HepG2 (cell line): ENCODE measurements around the gene SGK1. TPM values are rescaled to one million over a fixed set of nuclear protein-coding genes. Genes with fewer than 3 reads are reported as not detected.

Experiments
- ATAC-seq: fragments of 200-7000 bp; cut with Tn5 transposase; 3 replicates; pipeline ENCODE4 v1.9.1; 2020; ENCODE audit warnings: mild to moderate bottlenecking, moderate library complexity
- BruUV-seq: library from RNA; stranded (reverse); fragments of 400-500 nt; replicated peaks from 2 replicates; lab custom pipeline; 2021; lab: Mats Ljungman, UMichigan
- CTCF ChIA-PET: fragments of 300-600 bp; formaldehyde crosslinking; extraction: SDS; loops from one replicate; lab custom pipeline; 2021; ENCODE audit warnings: low total read pairs, inconsistent platforms, low intra/inter-chr PET ratio; lab: Yijun Ruan, JAX
- POLR2A ChIA-PET: fragments of 350-600 bp; sonication (Branson Sonifier 250); formaldehyde crosslinking; loops from one replicate; lab custom pipeline; 2020; ENCODE audit warnings: antibody characterized with exemption, inconsistent platforms; lab: Yijun Ruan, JAX
- DNase-seq: peaks from one replicate; pipeline ENCODE4 v3.0.0-alpha.2; 2015; ENCODE audit warnings: low spot score
- FAIRE-seq: peaks from 3 replicates; lab custom pipeline; 2011; peaks lifted over from hg19 to GRCh38; lab: Jason Lieb, UNC
- H2AFZ ChIP-seq: one replicate; pipeline ENCODE4 v1.6.1; 2011; ENCODE audit warnings: low read length, inconsistent platforms
- H3K27ac ChIP-seq: fragments of 300-600 bp; 3 replicates; pipeline ENCODE4 v1.8.0; 2011; ENCODE audit warnings: mixed run types, mild to moderate bottlenecking, mixed read lengths, low read length, inconsistent platforms; ENCODE audit not compliant: insufficient read depth; ENCODE audit errors: extremely low read length
- H3K27me3 ChIP-seq, 2 experiments: fragments of 200-600 bp in 1 of 2; 2 replicates in 1 of 2; 3 replicates in 1 of 2; pipeline versions ENCODE4 v1.6.0 to v1.8.0; 2011; ENCODE audit warnings: low read length in 2 of 2, mild to moderate bottlenecking in 2 of 2, moderate library complexity in 2 of 2, inconsistent platforms in 1 of 2; ENCODE audit not compliant: insufficient read depth in 2 of 2, control insufficient read depth in 1 of 2
- H3K36me3 ChIP-seq, 2 experiments: fragments of 200-600 bp in 1 of 2; replicated peaks in 1 of 2; 2 replicates in 1 of 2; 3 replicates in 1 of 2; pipeline versions ENCODE4 v1.5.1 to v1.8.0; 2011; ENCODE audit warnings: low read length in 2 of 2, inconsistent platforms in 1 of 2; ENCODE audit not compliant: insufficient read depth in 2 of 2, control insufficient read depth in 1 of 2
- H3K4me1 ChIP-seq: 2 replicates; pipeline ENCODE4 v1.5.1; 2012; ENCODE audit warnings: low read length, inconsistent platforms; ENCODE audit not compliant: insufficient read depth
- H3K4me2 ChIP-seq: 2 replicates; pipeline ENCODE4 v1.6.0; 2011; ENCODE audit warnings: low read depth, low read length, inconsistent platforms
- H3K4me3 ChIP-seq, 3 experiments: fragments of 200-600 bp in 1 of 3; sonication (generic), shearing (Covaris generic) in 1 of 3; replicated peaks in 1 of 3; 2 replicates each; pipeline ENCODE4 v1.5.1; 2011 to 2016; ENCODE audit warnings: low read length in 3 of 3, inconsistent platforms in 2 of 3, low read depth in 2 of 3, mild to moderate bottlenecking in 2 of 3, control low read depth in 1 of 3, mixed read lengths in 1 of 3; ENCODE audit not compliant: insufficient read depth in 1 of 3
- H3K79me2 ChIP-seq: one replicate; pipeline ENCODE4 v1.6.1; 2011; ENCODE audit warnings: low read length, inconsistent platforms; ENCODE audit not compliant: insufficient read depth
- H3K9ac ChIP-seq: 2 replicates; pipeline ENCODE4 v1.6.0; 2011; ENCODE audit warnings: mild to moderate bottlenecking, low read depth, low read length, inconsistent platforms; ENCODE audit not compliant: insufficient read depth
- H3K9me3 ChIP-seq: 2 replicates; pipeline ENCODE4 v1.5.1; 2012; ENCODE audit warnings: mild to moderate bottlenecking, low read length
- H4K20me1 ChIP-seq: 2 replicates; pipeline ENCODE4 v1.6.0; 2011; ENCODE audit warnings: inconsistent platforms, mild to moderate bottlenecking, low read length, moderate library complexity; ENCODE audit not compliant: insufficient read depth
- BRCA1 ChIP-seq: sonication (generic); formaldehyde crosslinking; IDR thresholded peaks from 2 replicates; pipeline ENCODE4 v1.4.0; 2020; ENCODE audit warnings: missing genetic modification reagents
- CREB1 ChIP-seq, 2 experiments: fragments of 450-650 bp in 1 of 2; IDR thresholded peaks; 2 replicates each; pipeline ENCODE4 v1.6.1; 2016 to 2017; ENCODE audit warnings: control low read depth in 1 of 2, mild to moderate bottlenecking in 1 of 2, missing compliant biosample characterization in 1 of 2, missing genetic modification characterization in 1 of 2
- FOSL2 ChIP-seq: sonication (generic); formaldehyde crosslinking; IDR thresholded peaks from 2 replicates; pipeline ENCODE4 v1.4.0; 2020; ENCODE audit warnings: missing genetic modification reagents
- HNRNPLL ChIP-seq: fragments of 200-400 bp; formaldehyde crosslinking; IDR thresholded peaks from 2 replicates; pipeline ENCODE4 v1.6.1; 2017; ENCODE audit warnings: mild to moderate bottlenecking, low read depth, low read length; ENCODE audit not compliant: poor library complexity, severe bottlenecking
- NR1H2 ChIP-seq: sonication (generic); formaldehyde crosslinking; IDR thresholded peaks from 2 replicates; pipeline ENCODE4 v1.8.1; 2022; ENCODE audit warnings: low read depth, missing genetic modification reagents, borderline replicate concordance
- NR2F2 ChIP-seq: IDR thresholded peaks from 2 replicates; pipeline ENCODE4 v1.6.1; 2012; ENCODE audit warnings: low read depth, inconsistent platforms, borderline replicate concordance
- RFXAP ChIP-seq: sonication (generic); formaldehyde crosslinking; IDR thresholded peaks from 2 replicates; pipeline ENCODE4 v1.4.0; 2020; ENCODE audit warnings: missing genetic modification reagents, borderline replicate concordance
- THAP7 ChIP-seq: sonication (generic); formaldehyde crosslinking; IDR thresholded peaks from 2 replicates; pipeline ENCODE4 v1.8.1; 2023; ENCODE audit warnings: mild to moderate bottlenecking, missing genetic modification reagents
- ZNF160 ChIP-seq: sonication (generic); formaldehyde crosslinking; IDR thresholded peaks from 2 replicates; pipeline ENCODE4 v1.8.0; 2022; ENCODE audit warnings: mild to moderate bottlenecking, inconsistent platforms, missing genetic modification reagents
- ZNF552 ChIP-seq: sonication (generic); formaldehyde crosslinking; IDR thresholded peaks from 2 replicates; pipeline ENCODE4 v1.9.0; 2022; ENCODE audit warnings: missing genetic modification reagents, mild to moderate bottlenecking, borderline replicate concordance
- ZSCAN29 ChIP-seq: sonication (generic); formaldehyde crosslinking; conservative IDR thresholded peaks from 2 replicates; pipeline ENCODE4 v1.4.0; 2020; ENCODE audit warnings: mild to moderate bottlenecking, missing genetic modification reagents
- WGBS: methylation state at CpG from one replicate; pipeline ENCODE4 v1.1.6; 2017; ENCODE audit warnings: low lambda C conversion rate; 5-methylcytosine and 5-hydroxymethylcytosine counted together
- in situ Hi-C: cut with HindIII; loops from 2 replicates; pipeline ENCODE4 v1.10.0; 2017; ENCODE audit warnings: low pct_unique_long_range_greater_than_20kb; ENCODE audit not compliant: extremely low pct_ligation_motif_present
- intact Hi-C: fragments of 100-400 bp; cut with micrococcal nuclease; formaldehyde crosslinking; loops from one replicate; pipeline ENCODE4 v1.10.0; 2022; ENCODE audit not compliant: unreplicated experiment
- polyA plus RNA-seq, 8 experiments: library from polyadenylated mRNA; depleted of rRNA in 3 of 8; stranded (reverse) in 7 of 8; unstranded in 1 of 8; fragments of >200 nt; fragmentation: Illumina TruSeq in 4 of 8; extraction: Trizol in 4 of 8; gene quantifications; 2 replicates each; pipeline versions ENCODE4 v1.2.1 to v1.2.3, GENCODE V29; 2011 to 2016; ENCODE audit warnings: low read depth in 4 of 8, missing spikeins in 1 of 8, mixed read lengths in 1 of 8; ENCODE audit not compliant: insufficient read depth in 1 of 8
- total RNA-seq, 5 experiments: library from RNA; depleted of rRNA; stranded (reverse); fragments of >200 nt; fragmentation: Illumina TruSeq; extraction: Trizol; gene quantifications; 2 replicates each; pipeline ENCODE4 v1.2.3, GENCODE V29; 2016; ENCODE audit warnings: low read depth in 1 of 5

SGK1 gene
- total and polyA plus RNA-seq, 2 of the 13 experiments (the other 11 are each of a cell fraction or from before 2014, with no cell fraction given): 56.1 to 56.2 TPM

- no peak for TF ChIP-seq ZNF160 (CRISPR knock-in tag)
- no peak for TF ChIP-seq THAP7 (CRISPR knock-in tag)
- no peak for TF ChIP-seq ZSCAN29 (CRISPR knock-in tag)
These were observed 21.1 kb downstream of the SGK1 start (continued) for GRCh38 chr6:134296762-134297161.

- Histone ChIP-seq H3K79me2 (no peaks in the 10 kb centered on the region), H2AFZ (no peak overlapping the region), H3K9me3 (no peaks in the 10 kb centered on the region), H3K4me2 (no peak overlapping the region), H4K20me1 (no peaks in the 10 kb centered on the region), H3K9ac (no peak overlapping the region), H3K4me1 (peaks cover 8% of the 10 kb centered on the region), H3K36me3 (no peaks in the 10 kb centered on the region), H3K4me3 (no peak overlapping the region), H3K27me3 (no peaks in the 10 kb centered on the region; a peak in 2 of 5 replicates), H3K27ac (no peak overlapping the region)
- in situ Hi-C loops (no loop called here), intact Hi-C loops (no loop called here)
- BruUV-seq: no TSS peak
- no peak for FAIRE-seq
- TF ChIP-seq FOSL2 (CRISPR knock-in tag) (peak; percentile 51; the same call in 1 of the 2 replicates), HNRNPLL (no peak), CREB1 (IDR thresholded peaks at IDR 0.05) (0 out of 2 replicates have a peak, but pooled peaks have one; percentile 32), CREB1 (CRISPR knock-in tag; IDR thresholded peaks at IDR 0.05) (no peak), NR1H2 (no peak), RFXAP (no peak), NR2F2 (no peak), BRCA1 (CRISPR knock-in tag) (no peak), ZNF552 (no peak)
- ChIA-PET CTCF (no interaction called here), POLR2A (no interaction called here)
- WGBS: 30% methylated on average over 6 of the region's 6 CpGs
- ATAC-seq: no peak
- peak; percentile 54 for DNase-seq
These were observed 21.9 kb downstream of the SGK1 start for GRCh38 chr6:134295953-134296553.
